Epithelial cell of proximal tubule (primary cell): ENCODE measurements around the gene DNAAF6. TPM values are rescaled to one million over a fixed set of nuclear protein-coding genes. Genes with fewer than 3 reads are reported as not detected.
"Not testable (repeated sequence)": the region's sequence is repeated elsewhere in the genome, so short reads cannot be mapped to it uniquely, and the experiment has no call there.

ENCODE experiments used
- DNase-seq: peaks from one replicate; pipeline ENCODE4 v3.0.0-alpha.2; 2011; ENCODE audit warnings: low read depth
- H3K4me3 ChIP-seq: 2 replicates; pipeline ENCODE4 v1.5.1; 2011; ENCODE audit warnings: low read depth, mild to moderate bottlenecking, low read length
- CTCF ChIP-seq: conservative IDR thresholded peaks from 2 replicates; pipeline ENCODE4 v1.5.1; 2012; ENCODE audit warnings: low read depth, mild to moderate bottlenecking, low read length
- total RNA-seq: library from RNA; depleted of rRNA; stranded (reverse); fragments of >200 nt; gene quantifications from 2 replicates; pipeline ENCODE4 v1.2.3, GENCODE V29; 2015

Gene DNAAF6
- not detected in 2 replicates for total RNA-seq

DNA sequence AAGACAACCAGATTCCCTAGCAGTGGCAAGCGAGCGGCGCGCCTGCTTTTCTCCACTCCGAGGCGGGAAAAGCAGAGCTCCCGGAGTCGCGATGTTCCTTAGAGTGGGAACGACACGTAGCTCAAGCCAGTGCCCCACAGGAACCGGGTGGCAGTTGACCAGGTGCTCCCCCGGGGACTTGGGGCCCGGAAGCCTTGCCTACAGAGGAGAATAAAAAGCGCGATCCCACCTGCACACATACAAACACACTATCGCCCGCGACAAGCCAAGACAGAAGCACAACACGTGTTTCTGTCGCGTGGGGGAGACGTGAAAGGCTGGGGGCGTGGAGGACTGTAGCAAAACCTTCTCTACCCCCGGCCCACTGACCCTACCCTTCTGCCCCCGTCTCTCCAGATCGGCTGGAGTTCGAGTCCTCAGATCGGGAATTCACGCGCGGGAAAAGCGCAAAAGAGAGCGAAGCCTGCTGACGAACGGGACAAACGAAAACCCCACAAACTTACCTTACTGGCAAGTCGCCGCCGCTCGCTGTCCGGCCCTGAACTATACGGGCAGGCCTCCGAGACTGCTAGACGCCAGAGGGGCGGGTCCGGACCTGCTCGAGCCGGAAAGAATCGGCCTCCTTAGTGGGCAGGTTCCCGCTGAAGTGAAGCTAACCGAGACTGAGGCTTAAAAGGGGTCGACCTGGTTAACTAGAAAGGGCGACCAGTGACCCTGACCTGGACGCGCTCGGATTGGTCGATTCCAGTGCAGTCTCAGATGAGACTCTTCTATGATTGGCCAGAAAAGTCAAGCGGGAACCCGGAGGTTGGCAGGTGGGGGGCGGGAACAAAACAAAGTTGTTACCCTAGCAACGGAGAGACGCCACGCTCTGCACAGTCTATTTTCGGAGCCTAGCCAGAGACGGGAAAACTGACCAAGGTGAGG lies at the start of gene DNAAF6, which contains the start of gene NUP62CL:
DNAAF6 (plus strand) TSS at position 842 of the 927 bp plus-strand sequence. CDS start 6,265 bp downstream, outside the sequence.
NUP62CL (minus strand) TSS at position 664 of the 927 bp plus-strand sequence. CDS start 31,287 bp downstream, outside the sequence.
- TF ChIP-seq CTCF: no peak
- H3K4me3 ChIP-seq: peak within 1 kb of the TSS; percentile 73
- DNase-seq: no peak

GRCh38 chrX:107157618-107158017 lies 48.8 kb upstream of the DNAAF6 start:
- H3K4me3 ChIP-seq, DNase-seq: not testable (repeated sequence)

DNA sequence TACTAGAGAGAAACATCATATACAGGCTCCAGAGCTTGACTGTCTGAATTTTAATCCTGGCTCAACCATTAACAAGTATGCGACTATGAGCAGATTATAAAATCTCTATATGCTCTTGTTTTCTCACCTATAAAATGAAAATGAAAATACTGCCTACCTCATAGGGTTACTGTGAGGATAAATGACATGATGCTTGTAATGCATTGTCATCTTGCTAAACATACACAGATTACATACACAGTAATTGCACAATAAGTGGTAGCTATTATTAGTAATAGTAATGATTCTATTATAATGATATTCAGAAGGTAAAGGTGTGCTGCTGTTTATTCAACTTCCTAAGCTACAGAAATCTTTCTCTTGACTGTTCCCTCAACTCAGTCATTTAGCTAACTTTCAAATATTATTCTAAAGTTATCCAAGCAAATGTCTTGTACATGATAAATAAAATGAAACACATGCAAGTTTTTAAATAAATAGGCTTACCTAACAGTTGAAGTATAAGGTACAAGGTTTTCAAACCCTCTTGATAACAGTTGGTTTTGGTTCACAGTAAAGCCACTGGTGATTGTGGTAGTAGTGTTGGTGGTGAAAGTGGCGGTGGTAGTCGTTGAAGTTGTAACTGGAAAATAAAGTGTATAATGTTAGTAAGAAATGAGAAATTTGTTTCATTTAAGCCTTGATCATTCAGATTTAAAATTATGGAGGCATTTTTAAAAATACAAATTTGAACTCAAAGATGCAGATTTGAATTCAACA lies 39.1 kb upstream of the DNAAF6 start:
- DNase-seq: no peak
- TF ChIP-seq CTCF: no peak
- no peak overlapping the region for H3K4me3 ChIP-seq

- no peak for DNase-seq
- TF ChIP-seq CTCF: no peak
- no peak overlapping the region for H3K4me3 ChIP-seq
These were observed 38.2 kb upstream of the DNAAF6 start for GRCh38 chrX:107168257-107168656.

- TF ChIP-seq CTCF: no peak
- DNase-seq: no peak
- no peak overlapping the region for H3K4me3 ChIP-seq
These were observed 37.7 kb upstream of the DNAAF6 start for GRCh38 chrX:107168712-107169111.

DNA sequence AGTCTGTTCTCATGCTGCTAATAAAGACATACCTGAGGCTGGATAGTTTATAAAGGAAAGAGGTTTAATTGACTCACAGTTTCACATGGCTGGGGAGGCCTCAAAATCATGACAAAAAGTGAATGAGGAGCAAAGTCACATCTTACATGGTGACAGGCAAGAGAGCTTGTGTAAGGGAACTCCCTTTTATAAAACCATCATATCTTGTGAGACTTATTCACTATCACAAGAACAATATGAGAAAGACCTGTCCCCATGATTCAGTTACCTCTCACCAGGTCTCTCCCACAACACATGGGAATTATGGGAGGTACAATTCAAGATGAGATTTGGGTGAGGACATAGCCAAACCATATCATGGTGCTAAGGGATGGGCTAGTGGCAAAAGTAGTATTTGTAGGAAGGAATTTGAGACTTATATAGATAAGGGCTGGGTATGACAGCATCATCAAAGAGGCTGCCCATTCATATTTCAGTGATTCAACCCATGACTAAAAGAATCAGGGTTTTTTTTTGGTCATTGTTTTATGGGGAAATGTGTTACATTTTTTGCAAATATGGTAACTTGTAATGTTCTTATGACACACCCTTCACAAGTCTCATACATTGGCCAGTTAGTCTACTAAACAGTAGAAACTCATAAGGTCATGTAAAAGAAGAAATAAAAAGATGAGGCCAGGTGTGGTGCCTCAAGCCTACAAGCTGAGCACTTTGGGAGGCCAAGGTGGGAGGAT lies 34.9 kb upstream of the DNAAF6 start:
- DNase-seq: no peak
- no peak overlapping the region for H3K4me3 ChIP-seq
- no peak for TF ChIP-seq CTCF

- no peak for TF ChIP-seq CTCF
- H3K4me3 ChIP-seq: no peak overlapping the region
- DNase-seq: no peak
These were observed 9.1 kb upstream of the DNAAF6 start for GRCh38 chrX:107197319-107197718.

DNA sequence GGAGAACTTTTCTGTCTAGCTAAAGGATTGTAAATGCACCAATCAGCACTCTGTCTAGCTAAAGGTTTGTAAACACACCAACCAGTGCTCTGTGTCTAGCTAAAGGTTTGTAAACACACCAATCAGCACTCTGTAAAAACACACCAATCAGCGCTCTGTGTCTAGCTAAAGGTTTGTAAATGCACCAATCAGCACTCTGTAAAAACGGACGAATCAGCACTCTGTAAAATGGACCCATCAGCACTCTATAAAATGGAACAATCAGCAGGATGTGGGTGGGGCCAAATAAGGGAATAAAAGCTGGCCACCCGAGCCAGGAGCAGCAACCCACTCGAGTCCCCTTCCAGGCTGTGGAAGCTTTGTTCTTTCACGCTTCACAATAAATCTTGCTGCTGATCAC lies 8.3 kb upstream of the DNAAF6 start:
- not testable (repeated sequence) for H3K4me3 ChIP-seq, DNase-seq
